ENCODE results near the gene POLR1H. TPM values are rescaled to one million over a fixed set of nuclear protein-coding genes. Genes with fewer than 3 reads are reported as not detected.

POLR1H gene
- total RNA-seq, 1 donor: 20.3 TPM

- H3K4me3 ChIP-seq (ENCODE audit: low read depth, low read length): no peak overlapping the region
- no peak for DNase-seq (ENCODE audit: low read depth)
- no peak for TF ChIP-seq CTCF (IDR thresholded peaks at IDR 0.05; ENCODE audit: insufficient read depth, low read depth, low read length)
These were observed 35.8 kb downstream of the POLR1H start for GRCh38 chr6:30096829-30097228.

GRCh38 chr6:30097902-30098768 is 37.1 kb downstream of the POLR1H start:
- H3K4me3 ChIP-seq (ENCODE audit: low read depth, low read length): no peak overlapping the region
- TF ChIP-seq CTCF (IDR thresholded peaks at IDR 0.05; ENCODE audit: insufficient read depth, low read depth, low read length): no peak
- no peak for DNase-seq (ENCODE audit: low read depth)

- no peak for TF ChIP-seq CTCF (IDR thresholded peaks at IDR 0.05; ENCODE audit: insufficient read depth, low read depth, low read length)
- DNase-seq (ENCODE audit: low read depth): no peak
- H3K4me3 ChIP-seq (ENCODE audit: low read depth, low read length): no peak overlapping the region
These were observed 39.1 kb downstream of the POLR1H start for GRCh38 chr6:30100154-30100553.

GRCh38 chr6:30100585-30101443 is 39.7 kb downstream of the POLR1H start:
- TF ChIP-seq CTCF (IDR thresholded peaks at IDR 0.05; ENCODE audit: insufficient read depth, low read depth, low read length): no peak
- peak overlapping the region; percentile 31 for H3K4me3 ChIP-seq (ENCODE audit: low read depth, low read length)
- DNase-seq (ENCODE audit: low read depth): no peak

GRCh38 chr6:30101444-30102413 is 40.7 kb downstream of the POLR1H start:
- H3K4me3 ChIP-seq (ENCODE audit: low read depth, low read length): peak overlapping the region; percentile 57
- peak; percentile 85 for DNase-seq (ENCODE audit: low read depth)
- TF ChIP-seq CTCF (IDR thresholded peaks at IDR 0.05; ENCODE audit: insufficient read depth, low read depth, low read length): peak; percentile 25

GRCh38 chr6:30102414-30102969 is 41.4 kb downstream of the POLR1H start:
- DNase-seq (ENCODE audit: low read depth): peak; percentile 84
- H3K4me3 ChIP-seq (ENCODE audit: low read depth, low read length): peak overlapping the region; percentile 57
- TF ChIP-seq CTCF (IDR thresholded peaks at IDR 0.05; ENCODE audit: insufficient read depth, low read depth, low read length): no peak
